Measurements from ENCODE around the gene DRGX.

Gene DRGX

DNA sequence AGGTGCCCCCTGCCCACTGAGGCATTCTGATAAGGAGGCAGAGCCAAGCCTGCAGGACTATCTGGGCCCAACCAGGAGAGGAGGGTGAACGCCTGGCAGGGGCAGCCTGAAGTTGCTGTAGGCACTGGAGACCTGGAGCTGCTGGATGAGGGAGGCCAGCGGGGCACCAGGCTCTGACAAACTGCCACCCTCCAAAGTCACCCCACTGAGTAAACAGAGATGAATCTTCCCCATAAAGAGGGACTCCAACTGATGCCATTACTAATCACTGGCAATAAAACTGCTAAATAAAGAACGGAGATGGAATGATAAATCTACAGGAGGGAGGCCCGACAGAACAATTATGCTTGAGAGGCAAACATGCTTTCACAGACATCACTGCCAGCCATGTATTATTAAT lies 44.2 kb downstream of the DRGX start:
- Histone ChIP-seq H3K36me3 (no peaks in the 10 kb centered on the region), H3K4me3 (ENCODE audit: low read depth in 1 of 2, low read length in 1 of 2) (no peak overlapping the region), H3K9me3 (no peaks in the 10 kb centered on the region), H3K27me3 (no peaks in the 10 kb centered on the region), H3K27ac (no peak overlapping the region), H3K4me1 (ENCODE audit: control insufficient read depth in 1 of 2, insufficient read depth in 1 of 2, low read depth in 1 of 2, low read length in 1 of 2) (no peaks in the 10 kb centered on the region)
- no peak for TF ChIP-seq CTCF (IDR thresholded peaks at IDR 0.05)

GRCh38 chr10:49350846-49351532 lies 44.9 kb downstream of the DRGX start:
- Histone ChIP-seq H3K9me3 (no peaks in the 10 kb centered on the region), H3K36me3 (no peaks in the 10 kb centered on the region), H3K27me3 (no peaks in the 10 kb centered on the region), H3K4me3 (ENCODE audit: low read depth in 1 of 2, low read length in 1 of 2) (no peak overlapping the region), H3K27ac (no peak overlapping the region), H3K4me1 (ENCODE audit: control insufficient read depth in 1 of 2, insufficient read depth in 1 of 2, low read depth in 1 of 2, low read length in 1 of 2) (no peaks in the 10 kb centered on the region)
- TF ChIP-seq CTCF (IDR thresholded peaks at IDR 0.05): no peak

DNA sequence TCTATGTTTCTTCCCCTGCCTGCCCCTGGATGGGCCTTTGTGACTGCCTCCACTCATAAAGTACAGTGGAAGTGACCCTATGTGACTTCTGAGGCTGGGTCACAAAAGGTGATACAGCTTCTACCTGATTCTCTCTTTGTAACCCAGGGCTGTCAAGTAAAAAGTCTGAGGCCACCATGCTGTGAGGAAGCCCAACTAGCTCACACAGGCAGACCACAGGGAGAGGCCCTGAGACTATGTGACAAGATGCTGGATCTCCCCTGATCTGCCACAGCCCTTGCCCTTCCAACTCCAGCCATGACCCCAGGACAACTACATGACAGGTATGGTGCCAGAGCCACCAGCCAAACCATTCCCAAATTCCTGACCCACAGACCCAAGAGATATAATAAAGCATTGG lies 45.8 kb downstream of the DRGX start:
- Histone ChIP-seq H3K4me3 (ENCODE audit: low read depth in 1 of 2, low read length in 1 of 2) (no peak overlapping the region), H3K27ac (no peak overlapping the region), H3K36me3 (no peaks in the 10 kb centered on the region), H3K27me3 (no peaks in the 10 kb centered on the region), H3K4me1 (ENCODE audit: control insufficient read depth in 1 of 2, insufficient read depth in 1 of 2, low read depth in 1 of 2, low read length in 1 of 2) (no peaks in the 10 kb centered on the region), H3K9me3 (no peaks in the 10 kb centered on the region)
- no peak for TF ChIP-seq CTCF (IDR thresholded peaks at IDR 0.05)

DNA sequence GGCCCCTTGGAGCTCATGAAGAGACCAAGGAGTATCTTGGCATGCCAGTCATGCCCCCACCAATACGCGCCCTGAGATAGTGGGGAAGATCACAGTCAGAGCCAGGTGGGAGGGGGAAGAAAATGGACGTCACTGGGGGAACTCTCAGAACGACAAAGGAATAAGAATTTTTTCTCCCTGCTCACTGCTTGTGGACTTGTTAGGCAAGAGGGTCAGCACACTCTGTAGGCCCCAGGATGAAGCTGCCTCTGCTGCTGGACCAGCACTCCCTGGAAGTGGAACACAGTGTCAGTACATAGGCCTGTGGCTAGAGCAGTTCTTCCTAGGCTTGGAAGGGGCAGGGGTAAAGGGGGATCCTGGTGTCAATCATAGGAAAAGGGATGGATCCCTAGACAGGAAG lies 46.5 kb downstream of the DRGX start:
- Histone ChIP-seq H3K27me3 (no peaks in the 10 kb centered on the region), H3K36me3 (no peaks in the 10 kb centered on the region), H3K27ac (no peak overlapping the region), H3K9me3 (no peaks in the 10 kb centered on the region), H3K4me1 (ENCODE audit: control insufficient read depth in 1 of 2, insufficient read depth in 1 of 2, low read depth in 1 of 2, low read length in 1 of 2) (no peaks in the 10 kb centered on the region), H3K4me3 (ENCODE audit: low read depth in 1 of 2, low read length in 1 of 2) (no peak overlapping the region)
- no peak for TF ChIP-seq CTCF (IDR thresholded peaks at IDR 0.05)

DNA sequence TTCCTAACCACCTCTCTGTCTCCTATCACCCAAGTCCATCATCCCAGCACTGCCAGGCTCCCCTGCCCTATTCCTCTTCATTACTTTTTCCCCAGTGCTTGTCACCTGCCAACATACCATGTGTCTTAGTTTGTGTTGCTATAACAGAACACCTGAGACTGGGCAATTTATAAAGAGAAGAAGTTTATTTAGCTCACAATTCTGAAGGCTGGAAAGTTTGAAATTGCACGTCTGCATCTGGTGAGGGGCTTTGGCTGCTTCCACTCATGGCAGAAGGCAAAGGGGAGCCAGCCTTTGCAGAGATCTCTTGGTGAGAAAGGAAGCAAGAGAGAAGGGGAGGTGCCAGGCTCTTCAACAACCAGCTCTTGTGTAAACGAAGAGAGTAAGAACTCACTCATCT lies 47.3 kb downstream of the DRGX start:
- no peaks in the 10 kb centered on the region for H3K9me3 ChIP-seq
- no peak overlapping the region for H3K4me3 ChIP-seq (ENCODE audit: low read depth in 1 of 2, low read length in 1 of 2)
- no peak overlapping the region for H3K27ac ChIP-seq
- no peaks in the 10 kb centered on the region for H3K27me3 ChIP-seq
- no peaks in the 10 kb centered on the region for H3K4me1 ChIP-seq (ENCODE audit: control insufficient read depth in 1 of 2, insufficient read depth in 1 of 2, low read depth in 1 of 2, low read length in 1 of 2)
- H3K36me3 ChIP-seq: no peaks in the 10 kb centered on the region
- no peak for TF ChIP-seq CTCF (IDR thresholded peaks at IDR 0.05)
